GM19193 (cell line): ENCODE data around the gene GCH1.

ENCODE experiments used
- POLR2A ChIP-seq: IDR thresholded peaks from 4 replicates; pipeline ENCODE4 v1.6.1; 2011; ENCODE audit not compliant: insufficient read depth, insufficient read length; ENCODE audit errors: extremely low read depth

GCH1 gene

DNA sequence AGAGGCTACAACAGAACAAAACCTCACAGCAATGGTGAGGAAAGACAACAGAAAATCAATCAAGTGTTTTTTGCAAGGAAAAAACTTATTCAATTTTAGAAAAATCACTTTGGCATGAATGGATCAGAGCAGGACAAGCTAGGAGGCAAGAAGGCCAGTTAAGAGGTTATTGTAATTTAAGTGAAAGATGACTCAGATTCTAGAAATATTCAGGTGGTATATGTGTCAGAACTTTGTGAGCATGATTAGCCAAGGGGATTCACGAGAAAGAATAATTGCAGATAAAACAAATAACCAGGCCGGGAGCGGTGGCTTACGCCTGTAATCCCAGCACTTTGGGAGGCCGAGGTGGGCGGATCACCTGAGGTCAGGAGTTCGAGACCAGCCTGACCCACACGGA is 12.7 kb downstream of the GCH1 start:
- no peak for TF ChIP-seq POLR2A

DNA sequence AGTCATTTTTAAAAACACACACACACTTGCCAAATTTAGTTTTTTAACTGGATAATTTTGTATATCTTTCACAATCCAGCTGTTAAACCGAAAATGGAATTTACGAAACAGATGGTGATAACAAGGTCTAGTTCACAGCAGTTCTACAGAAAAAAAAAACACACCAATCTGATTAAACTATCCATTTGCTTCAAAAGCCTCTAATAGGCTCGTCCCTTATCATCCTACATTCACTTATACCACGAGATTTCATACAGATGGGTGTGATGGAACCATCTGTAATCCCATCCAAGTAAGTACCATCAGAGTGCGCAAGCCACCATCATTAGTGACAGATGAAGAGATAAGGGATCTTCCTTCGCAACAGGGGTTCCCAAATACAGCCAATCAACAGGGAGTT is 20.1 kb downstream of the GCH1 start:
- TF ChIP-seq POLR2A: no peak

DNA sequence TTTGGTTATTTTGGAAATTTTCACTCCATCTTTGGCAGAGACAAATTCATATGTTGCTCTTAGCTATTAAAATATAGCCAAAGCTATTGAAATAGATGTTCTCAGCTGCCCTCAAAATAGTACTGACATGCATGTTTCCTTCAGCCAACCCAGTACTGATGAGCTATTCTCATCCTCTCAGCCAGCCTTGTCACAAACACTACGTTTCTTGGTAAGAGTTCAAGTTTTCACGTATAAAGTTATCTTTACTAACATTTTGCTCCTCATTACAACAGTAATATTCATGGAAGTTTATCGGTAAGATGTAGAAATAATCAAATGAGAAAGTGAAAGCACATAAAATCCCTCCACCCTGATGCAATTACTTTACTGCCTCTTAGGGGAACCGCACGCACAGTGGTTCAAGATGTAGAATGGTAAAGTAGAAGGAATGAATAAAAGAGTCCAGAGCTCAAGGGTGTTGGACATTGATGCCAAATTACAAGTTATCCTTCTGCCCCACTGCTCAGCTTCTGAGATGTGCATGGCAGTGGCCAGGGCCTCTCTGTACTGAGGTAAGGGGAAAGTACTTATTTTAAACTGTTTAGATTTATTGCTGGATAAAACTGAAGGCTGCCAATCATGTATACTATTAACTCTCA is 20.7 kb downstream of the GCH1 start:
- no peak for TF ChIP-seq POLR2A

DNA sequence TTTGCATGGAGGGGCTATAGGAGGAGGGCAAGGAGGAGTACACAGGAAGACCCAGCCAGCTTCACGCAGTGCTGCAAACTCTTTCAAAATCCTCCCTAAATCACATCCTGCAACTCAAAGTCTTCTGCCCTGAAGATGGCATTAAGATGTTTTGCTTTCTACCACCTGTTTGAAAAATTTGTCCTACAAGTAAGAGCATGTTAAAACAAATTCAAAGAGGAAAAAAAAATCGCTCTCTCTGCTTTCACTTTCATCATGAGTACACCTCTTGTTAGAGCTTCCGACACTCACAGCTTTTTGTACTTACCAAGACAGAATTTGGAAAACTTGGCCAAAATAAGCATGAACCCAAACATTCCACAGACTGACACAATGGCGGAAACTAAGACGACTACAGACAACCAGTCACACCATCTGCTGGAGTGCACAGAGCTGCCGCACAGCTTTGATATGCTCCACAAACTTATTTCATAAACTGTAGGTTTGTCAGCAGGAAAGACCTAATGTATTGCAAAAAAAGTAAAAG is 21.3 kb downstream of the GCH1 start:
- peak; percentile 18 for TF ChIP-seq POLR2A

DNA sequence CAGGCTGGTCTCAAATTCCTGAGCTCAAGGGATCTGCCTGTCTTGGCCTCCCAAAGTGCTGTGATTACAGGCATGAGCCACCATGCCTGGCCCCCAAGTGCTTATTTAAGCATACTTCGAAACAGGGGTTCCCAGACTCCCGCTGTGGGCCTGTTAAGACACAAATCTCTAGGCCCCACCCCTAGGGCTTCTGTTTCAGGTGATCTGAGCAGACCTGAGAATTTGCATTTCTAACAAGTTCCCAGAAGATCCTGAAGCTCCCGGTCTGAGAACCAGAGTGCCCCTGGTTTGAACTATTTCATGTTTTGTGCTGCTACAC is 25.0 kb downstream of the GCH1 start:
- TF ChIP-seq POLR2A: no peak

DNA sequence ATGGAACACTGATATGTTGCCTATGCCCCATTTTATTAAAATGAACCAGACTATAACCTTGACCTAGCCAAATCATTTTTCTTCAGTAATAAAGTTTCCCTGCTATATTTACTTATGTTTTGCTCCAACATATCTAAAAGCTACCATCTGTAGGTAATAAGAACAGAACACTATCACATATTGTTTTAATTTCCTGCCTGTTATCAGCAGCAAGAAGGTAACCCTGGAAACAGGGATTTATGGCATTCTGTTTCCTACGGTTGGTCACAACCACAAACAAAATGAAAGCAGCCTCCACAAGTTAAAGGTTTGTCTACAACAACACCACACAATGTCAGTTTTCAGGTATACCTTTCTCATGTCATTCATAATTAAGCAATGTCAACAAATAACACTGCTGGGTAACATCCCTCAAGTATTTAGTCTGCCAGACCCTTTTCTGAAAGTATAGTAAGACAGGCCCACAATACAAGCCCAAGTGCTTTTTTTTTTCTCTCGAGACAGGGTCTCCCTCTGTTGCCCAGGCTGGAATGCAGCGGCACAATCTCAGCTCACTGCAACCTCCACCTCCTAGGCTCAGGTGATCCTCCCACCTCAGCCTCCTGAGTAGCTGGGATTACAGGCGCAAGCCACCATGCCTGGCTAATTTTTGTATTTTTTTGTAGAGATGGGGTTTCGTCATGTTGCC is 25.5 kb downstream of the GCH1 start:
- TF ChIP-seq POLR2A: no peak

DNA sequence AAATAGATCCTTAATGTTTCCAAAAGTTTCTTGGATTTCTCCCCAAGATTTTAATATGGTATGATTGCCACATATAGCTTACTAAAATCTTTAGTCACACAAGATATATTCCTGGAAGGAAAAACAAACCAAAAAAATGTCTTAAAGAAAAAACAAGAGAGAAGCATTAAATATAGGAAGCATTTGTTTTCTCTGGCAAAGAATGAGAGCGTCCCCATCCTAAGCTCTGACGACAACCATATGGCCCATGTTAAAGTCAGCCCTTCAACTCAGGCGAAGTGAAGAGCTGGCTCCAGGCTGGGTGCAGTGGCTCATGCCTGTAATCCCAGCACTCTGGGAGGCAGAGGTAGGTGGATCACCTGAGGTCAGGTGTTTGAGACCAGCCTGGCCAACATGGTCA is 35.6 kb downstream of the GCH1 start:
- no peak for TF ChIP-seq POLR2A

DNA sequence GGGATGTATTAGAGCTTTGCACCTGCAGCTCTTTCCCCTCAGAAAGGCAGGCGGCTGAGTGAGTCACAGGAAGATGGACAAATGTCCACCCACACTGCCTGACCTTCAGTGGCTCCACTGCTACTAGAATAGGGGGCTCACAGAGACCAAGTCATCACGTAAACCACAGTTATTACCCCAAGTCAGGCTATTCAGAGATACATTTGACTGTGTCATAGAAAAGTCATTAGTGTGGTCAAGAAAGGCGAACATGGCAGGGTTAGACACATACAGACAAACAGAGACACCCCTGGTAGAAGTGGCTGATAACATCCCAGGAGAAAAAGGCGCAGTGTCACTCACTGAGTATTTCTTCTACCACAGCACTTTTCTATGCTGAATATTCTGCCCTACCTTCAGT is 36.0 kb downstream of the GCH1 start:
- TF ChIP-seq POLR2A: no peak

DNA sequence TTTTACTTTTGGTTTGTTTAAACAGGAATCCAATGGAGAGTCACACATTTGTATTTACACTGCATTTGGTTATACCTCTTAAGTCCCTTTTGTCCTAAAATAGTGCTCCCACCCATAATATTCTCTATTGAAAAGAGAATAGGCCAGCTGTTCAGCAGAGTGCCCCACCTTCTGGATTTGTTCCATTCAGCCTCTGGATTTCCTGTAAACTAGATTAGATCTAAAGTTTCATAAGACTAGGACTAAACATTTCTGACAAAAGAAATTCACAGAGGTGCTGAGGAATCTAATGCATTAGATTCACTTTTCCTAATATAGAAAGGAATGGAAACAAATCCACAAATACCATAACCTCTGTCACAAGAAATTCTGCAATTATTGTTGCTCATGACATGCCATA is 38.1 kb downstream of the GCH1 start:
- TF ChIP-seq POLR2A: no peak

DNA sequence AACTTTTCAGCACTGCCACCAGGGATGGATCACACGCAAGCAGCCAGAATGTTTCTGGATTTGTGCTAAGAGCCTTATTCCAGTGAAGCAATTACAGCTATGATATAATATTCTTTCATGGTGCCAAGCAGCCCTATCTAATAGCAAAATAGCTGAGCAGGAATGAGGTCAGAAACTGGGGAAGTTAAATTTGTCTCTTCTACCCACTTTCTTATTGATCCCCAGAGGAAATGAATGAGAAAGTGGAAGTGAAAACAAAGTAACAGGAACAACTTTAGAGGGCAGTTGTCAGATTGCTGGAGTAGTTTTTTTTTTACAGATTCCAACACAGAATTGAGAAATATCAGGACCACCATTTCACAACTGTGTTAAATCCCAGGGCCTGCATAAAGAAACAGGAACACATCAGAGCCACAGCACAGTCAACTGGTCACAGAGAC is 44.8 kb downstream of the GCH1 start:
- TF ChIP-seq POLR2A: no peak

DNA sequence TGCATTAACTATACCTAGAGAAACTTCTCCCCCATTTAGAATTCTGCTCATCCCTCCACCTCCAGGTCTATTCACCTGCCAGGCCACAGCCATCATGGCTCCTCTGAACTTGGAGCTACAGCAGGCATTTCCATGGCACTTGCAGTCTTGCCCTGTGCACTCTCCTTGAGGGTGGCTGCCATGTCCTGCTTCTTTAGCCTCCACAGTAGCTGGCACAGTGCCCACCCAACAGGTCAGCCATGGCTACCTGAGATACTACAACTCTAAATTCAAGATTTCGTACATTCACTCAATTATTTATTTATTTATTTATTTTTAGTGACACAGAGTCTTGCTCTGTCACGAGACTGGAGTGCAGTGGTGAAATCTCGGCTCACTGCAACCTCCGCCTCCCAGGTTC is 46.5 kb downstream of the GCH1 start:
- TF ChIP-seq POLR2A: no peak

DNA sequence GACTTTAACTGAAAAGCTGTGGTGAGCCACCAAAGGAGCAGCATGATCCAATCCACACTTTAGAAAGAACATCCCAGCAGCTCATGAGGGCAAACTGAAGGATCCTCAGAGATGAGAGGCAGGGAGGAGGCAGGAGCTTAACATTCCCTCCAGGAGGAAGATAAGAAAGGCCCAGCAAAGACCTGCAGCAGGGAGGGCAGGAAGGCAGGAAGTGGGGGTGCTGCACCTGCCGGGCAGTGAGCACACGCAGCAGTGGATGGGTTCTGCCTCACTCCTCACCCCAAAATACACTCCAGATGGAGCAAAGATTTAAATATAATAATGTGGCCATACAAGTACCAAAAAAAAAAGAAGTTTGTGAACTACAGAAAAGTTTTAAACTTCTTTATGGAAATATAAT is 48.4 kb downstream of the GCH1 start:
- no peak for TF ChIP-seq POLR2A

DNA sequence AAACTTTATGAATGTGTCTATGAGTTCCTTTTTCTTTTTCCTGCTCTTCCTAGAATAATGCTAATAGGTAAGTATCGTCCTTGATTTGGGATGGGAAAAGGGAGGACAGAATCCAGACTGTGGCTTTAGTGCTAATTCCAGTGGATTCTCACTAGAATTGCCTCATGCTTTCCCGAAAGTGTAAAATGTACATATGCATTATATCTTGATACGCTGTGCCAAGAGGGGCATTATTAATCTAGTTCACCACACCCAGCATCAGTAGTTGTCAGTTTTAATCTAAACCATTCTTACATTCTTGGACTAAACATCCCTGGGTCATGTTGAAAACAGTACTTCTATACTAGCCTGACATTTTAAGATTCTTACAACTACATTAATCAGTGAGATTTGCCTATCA is 49.3 kb downstream of the GCH1 start:
- TF ChIP-seq POLR2A: no peak

DNA sequence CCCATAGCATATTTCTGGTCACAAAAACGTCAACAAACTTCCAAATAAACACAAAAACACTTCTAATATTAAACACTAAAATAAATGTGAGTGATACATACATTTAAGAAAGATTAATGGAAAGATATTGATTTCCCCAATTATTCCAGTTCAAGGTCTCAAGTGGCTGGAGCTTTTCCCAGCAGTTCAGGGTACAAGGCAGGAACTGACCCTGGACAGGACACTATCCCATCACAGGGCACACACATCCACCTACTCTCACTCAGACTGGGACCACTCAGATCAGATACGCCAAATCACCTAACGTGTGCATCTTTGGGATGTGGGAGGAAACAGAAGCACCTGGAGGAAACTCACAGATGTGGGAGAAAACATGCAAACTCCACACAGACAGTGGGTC is 50.4 kb downstream of the GCH1 start:
- no peak for TF ChIP-seq POLR2A

DNA sequence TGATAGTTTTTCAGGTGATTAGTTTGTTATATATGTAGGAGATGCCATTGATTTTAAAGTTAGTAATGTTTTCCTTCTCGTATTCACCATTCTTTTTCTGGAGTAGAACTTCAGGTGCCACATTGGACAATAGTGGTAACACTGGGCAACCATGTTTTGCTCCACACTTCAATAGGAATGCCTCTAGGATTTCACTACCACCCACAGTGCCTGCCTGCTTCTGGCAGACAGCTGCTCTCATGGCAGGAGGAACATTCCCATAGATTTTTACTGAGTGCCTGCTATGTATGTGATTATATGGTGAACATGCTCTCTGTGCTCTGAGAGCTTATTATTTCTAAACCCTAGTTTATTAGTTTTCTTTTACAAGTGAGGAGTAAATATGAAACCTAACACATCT is 53.7 kb downstream of the GCH1 start:
- no peak for TF ChIP-seq POLR2A

DNA sequence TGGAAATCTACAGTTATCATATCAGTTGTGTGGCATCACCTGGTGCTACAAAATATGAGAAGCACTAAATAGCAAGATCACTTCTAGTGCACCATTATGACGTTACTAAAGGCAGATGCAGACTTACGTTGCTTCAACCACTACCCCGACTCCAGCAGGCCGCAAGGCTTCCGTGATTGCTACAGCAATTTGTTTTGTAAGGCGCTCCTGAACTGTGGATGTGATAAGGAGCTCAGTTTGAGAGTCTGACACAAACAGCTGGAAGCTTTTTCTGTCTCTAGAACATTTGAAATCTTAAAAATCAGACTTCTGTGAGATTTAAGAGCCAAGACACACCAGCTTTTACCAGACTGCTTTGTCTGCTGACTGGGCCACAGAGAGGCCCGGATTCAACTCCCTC is 57.0 kb downstream of the GCH1 start:
- TF ChIP-seq POLR2A: no peak
